Measurements from ENCODE around the gene TRIM9.
A peak's percentile ranks its signal among the peaks of the same experiment; 100 is the strongest.

Gene TRIM9

DNA sequence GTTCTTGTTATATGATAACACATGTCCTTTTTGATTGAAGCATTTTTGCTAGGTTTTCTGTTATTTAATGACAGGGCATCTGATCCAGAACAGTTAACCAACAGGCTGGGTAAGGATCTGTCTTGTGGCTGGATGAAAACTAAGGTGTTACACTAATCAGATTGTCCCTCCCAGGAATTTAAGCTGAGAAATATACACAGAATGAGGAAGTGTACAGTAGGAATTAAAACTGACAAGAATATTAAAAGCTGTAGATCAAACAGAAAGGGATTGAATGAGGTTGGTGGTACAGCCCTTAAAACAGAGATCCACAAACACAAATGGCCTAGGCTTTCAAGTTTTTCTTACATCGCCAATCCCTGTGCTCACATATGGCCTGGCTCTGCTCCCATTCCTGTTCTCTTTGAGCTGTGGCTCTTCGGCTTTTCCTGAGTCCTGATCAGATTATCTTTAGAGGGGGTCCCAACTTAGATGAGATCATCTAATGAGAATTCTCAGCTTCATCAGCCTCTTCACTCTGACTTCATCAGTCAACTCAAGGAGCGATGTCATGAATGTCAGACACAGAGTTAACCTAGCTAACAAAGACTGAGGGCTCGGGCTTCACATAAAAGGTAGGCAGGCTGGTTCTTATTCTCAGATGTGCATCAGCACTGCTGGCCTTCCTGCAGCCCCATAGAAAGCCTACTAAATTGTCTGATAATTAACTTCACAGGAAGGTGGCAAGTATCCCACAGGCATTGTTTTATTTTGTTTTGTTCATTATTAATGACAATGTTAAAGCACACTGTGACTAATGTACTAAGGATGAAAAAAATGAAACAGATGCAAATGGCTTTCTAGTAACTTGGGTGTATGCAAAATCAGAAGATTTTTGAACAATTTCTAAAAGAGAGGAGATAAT, 162.1 kb downstream of the TRIM9 start:
- in situ Hi-C loops (cut with MboI; ENCODE audit: low sequenced_read_pairs, unreplicated experiment) = no loop called here
- no peak for TF ChIP-seq CTCF (IDR thresholded peaks at IDR 0.05; ENCODE audit: borderline replicate concordance, control extremely low read depth, extremely low read depth, insufficient read depth, missing control alignments)
- DNase-seq (ENCODE audit: low spot score) = no peak

DNA sequence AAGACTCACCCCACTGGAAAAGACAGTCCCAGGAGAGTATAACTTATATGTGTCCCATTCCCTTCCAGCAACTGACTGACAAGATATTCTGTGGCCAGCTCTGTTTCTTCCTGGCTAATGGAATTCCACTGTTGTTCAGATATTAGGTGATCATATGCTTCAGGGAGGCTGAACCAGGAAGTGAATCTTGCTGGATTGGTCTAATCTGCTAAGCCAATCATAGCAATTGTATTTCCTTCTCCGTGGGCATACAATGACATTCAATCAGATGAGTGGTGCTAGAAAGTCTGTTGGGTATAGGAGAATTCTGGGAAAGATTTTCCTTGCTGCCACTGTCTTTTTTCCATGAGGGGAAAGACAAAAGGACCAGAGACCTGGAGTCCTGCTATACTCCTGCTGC, 162.7 kb downstream of the TRIM9 start:
- DNase-seq (ENCODE audit: low spot score) = no peak
- in situ Hi-C loops (cut with MboI; ENCODE audit: low sequenced_read_pairs, unreplicated experiment) = no loop called here
- TF ChIP-seq CTCF (IDR thresholded peaks at IDR 0.05; ENCODE audit: borderline replicate concordance, control extremely low read depth, extremely low read depth, insufficient read depth, missing control alignments) = no peak

DNA sequence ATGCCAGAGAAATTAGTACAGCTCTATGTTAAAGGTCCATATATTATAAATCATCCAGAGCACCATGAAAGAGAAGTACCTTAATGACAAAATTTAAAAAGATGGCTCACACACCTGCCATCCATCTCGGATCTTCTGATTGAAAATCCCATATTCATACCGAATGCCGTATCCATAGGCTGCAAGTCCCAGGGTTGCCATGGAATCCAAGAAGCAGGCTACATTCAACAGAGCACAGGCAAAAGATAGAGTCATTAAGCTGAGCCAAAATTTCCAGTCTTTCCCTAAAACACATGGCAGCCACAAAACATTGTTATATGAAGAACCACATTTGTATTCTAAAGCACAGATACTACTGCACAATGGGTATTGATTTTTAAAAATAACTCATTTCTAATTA, 163.3 kb downstream of the TRIM9 start:
- no peak for DNase-seq (ENCODE audit: low spot score)
- no peak for TF ChIP-seq CTCF (IDR thresholded peaks at IDR 0.05; ENCODE audit: borderline replicate concordance, control extremely low read depth, extremely low read depth, insufficient read depth, missing control alignments)
- in situ Hi-C loops (cut with MboI; ENCODE audit: low sequenced_read_pairs, unreplicated experiment) = no loop called here

- in situ Hi-C loops (cut with MboI; ENCODE audit: low sequenced_read_pairs, unreplicated experiment) = no loop called here
- no peak for DNase-seq (ENCODE audit: low spot score)
Measured at GRCh38 chr14:50929506-50929905, 165.4 kb downstream of the TRIM9 start.

DNA sequence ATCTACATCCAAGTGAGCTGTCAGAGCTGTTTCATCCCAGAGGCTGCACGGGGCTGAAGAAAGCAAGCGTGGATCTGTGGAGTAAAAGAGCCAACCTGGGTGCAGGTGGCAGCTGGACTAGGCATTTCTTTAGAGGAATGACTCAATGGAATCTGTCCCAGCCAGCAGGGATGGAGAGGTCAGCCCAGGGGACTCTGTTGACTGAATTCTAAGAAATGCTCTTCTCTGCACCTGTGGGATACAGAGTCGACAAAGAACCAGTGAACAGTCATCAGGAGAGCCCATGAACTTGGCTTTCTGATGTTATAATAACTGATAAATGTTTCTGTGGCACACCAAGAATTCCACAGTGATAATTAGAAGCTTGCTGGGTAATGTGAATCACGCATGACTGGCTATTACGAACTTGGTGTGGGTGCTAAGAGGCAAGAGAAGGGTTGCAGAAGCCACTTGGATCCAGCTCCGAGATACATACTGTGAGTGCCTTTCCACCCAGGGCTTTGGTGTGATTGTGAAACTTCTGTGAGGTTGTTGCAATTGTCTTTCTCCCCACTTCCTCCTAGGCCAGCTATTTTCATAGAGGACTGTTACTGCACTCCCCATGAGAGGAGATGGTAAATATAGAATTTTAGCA, 166.8 kb downstream of the TRIM9 start:
- in situ Hi-C loops (cut with MboI; ENCODE audit: low sequenced_read_pairs, unreplicated experiment) = no loop called here
- TF ChIP-seq CTCF (IDR thresholded peaks at IDR 0.05; ENCODE audit: borderline replicate concordance, control extremely low read depth, extremely low read depth, insufficient read depth, missing control alignments) = no peak
- DNase-seq (ENCODE audit: low spot score) = peak; percentile 38

More at GRCh38 chr14:50929506-50929905, 165.4 kb downstream of the TRIM9 start:
- TF ChIP-seq CTCF (IDR thresholded peaks at IDR 0.05; ENCODE audit: borderline replicate concordance, control extremely low read depth, extremely low read depth, insufficient read depth, missing control alignments) = no peak

- in situ Hi-C loops (cut with MboI; ENCODE audit: low sequenced_read_pairs, unreplicated experiment) = no loop called here
- no peak for DNase-seq (ENCODE audit: low spot score)
- TF ChIP-seq CTCF (IDR thresholded peaks at IDR 0.05; ENCODE audit: borderline replicate concordance, control extremely low read depth, extremely low read depth, insufficient read depth, missing control alignments) = no peak
Measured at GRCh38 chr14:50926851-50927386, 168.0 kb downstream of the TRIM9 start.
